NCI-H2196 treated with DMSO at 0.1 percent for 48 hours (cell line): ENCODE data around the gene KPNA1.
A peak's percentile ranks its signal among the peaks of the same experiment; 100 is the strongest.

Experiments
- DNase-seq: peaks from one replicate; lab custom pipeline; 2025; ENCODE audit not compliant: unreplicated experiment; lab: John Stamatoyannopoulos, UW

The KPNA1 gene

DNA sequence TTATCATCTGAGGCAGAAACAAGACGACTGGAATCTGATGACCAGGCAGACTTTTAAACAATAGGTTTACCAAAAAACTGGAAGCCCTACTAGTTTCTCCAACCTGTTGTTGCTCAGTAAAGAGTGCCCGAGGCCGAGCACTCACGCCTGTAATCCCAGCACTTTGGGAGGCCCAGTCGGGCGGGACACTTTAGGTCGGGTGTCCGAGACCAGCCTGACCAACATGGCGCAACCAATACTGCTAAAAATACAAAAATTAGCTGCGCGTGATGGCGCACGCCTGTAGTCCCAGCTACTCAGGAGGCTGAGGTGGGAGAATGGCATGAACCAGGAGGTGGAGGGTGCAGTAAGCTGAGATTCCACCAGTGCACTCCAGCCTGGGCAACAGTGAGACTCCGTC, 97.8 kb downstream of the KPNA1 start:
- DNase-seq = no peak

DNA sequence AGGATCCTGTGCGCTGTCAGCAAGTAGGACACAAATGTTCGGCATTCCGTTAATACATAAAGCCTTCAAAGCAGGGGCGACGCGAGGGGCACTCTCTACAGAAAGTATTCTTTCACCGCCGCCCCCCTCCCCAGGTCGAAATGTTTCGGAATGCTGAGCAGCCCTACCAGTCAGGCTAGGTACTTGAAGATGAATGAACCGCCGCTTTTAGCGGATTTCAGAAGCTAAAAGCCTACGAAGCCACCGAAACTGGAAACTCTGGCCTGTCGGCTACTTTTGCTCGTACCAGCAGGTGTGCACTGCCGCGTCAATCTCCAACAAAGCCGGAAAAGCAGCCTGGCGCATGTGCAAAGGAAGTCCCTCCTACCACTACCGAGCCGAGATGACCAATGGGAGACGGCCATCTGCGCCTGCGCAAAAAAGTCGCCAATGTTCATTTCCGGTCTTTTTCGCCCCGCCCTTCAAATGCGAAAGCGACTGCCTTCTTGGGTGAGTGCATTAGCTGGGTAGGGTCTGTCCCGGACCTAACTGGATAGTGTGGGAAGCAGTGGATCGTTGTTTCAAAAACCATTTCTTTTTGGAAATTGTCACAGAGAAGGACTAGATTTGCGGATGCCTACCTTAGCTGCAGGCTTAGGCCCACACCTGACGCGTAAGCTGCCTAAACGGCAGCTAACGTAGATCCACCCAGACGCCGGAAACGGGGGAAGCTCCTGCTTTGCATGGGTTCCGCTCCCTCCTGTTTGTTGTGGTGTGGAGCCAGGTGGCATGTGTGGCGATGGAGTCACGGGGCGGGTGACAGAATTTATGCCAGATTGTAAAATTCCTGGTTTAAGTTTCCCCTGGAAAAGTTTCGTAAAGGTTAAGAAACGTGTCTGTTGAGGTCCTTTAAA, 98.7 kb downstream of the KPNA1 start, which contains the start of gene WDR5B:
WDR5B (minus strand) TSS at position 301 of the 893 bp plus-strand sequence. CDS start 534 bp downstream, outside the sequence.
- no peak for DNase-seq

DNA sequence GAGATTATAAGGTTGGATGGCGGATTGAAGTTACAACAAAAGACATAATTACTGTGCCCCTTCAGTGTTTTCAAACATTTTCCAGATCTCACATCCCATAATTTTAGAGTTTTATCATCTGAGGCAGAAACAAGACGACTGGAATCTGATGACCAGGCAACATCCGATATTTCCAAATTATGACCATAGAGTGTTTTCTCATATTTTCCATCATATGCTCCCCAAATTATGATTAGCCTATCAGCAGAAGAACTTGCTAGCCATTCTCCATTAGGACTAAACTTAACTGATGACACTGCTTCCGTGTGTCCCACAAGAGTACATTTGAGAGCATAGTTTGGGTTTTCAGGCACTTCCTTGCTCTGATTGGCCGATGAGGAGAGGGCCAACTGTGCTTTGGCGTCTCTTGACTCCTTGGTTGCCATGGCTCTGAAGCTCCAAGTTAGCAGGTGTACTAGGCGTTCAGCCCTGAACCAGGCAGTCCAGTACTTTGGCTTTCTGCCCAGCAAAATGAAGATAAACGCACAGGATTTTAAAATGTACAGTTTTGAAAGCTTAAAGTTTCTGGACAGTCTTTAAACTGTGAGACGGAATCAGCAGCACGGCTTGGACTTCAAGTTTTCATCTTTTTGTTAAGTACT, 99.5 kb downstream of the KPNA1 start:
- DNase-seq = no peak

DNA sequence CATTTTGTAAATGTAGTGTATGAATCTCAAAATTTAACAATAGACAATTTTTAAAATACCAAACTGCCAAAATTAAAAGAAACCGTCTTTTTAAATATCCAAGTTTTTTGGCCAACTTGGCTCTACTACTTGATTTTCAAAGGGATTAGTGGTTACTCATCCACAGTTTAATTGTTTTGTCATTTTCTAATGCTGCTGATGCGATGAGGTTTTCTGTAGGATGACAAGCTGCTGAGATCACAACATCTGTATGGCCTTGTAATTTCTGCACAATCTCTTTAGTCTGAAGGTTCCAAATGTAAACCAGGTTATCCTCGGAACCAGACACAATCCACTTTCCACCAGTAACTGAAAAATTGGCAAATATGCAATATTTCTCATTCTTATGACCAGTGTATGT, 100.3 kb downstream of the KPNA1 start:
- DNase-seq = no peak

DNA sequence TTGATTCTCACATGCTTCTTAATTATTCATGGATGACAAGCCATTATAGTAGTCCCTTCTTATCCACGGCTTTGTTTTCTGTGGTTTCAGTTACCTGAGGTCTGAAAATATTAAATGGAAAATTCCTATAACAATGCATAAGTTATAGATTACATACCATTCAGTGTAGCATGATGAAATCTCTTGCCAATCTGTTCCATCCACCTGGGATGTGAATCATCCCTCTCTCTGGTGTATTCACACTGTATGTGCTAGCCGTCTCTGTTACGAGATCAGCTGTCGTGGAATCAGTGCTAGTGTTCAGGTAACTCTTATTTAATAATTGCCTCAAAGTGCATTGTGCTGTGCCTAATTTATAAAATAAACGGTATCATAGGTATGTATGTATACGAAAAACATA, 104.1 kb downstream of the KPNA1 start:
- DNase-seq = no peak

DNA sequence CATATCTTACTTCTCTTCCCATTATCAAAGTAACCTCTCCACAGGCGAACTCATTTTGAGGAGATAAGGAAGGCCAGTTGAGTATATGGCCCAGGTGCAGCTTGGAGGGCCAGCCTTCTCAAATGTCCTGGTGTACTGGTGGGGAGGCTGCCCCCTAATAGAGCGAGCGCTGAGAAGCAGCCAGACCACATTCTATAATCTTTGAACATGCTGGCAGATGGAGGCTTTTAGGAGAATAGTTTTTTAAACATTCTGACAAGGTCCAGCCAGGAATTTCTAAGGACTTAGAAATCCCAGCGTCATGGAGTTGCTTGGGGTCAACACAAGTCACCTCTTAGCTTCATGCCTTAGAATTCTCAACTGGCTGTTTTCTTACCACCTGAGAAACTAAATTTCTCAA, 104.6 kb downstream of the KPNA1 start:
- no peak for DNase-seq

DNA sequence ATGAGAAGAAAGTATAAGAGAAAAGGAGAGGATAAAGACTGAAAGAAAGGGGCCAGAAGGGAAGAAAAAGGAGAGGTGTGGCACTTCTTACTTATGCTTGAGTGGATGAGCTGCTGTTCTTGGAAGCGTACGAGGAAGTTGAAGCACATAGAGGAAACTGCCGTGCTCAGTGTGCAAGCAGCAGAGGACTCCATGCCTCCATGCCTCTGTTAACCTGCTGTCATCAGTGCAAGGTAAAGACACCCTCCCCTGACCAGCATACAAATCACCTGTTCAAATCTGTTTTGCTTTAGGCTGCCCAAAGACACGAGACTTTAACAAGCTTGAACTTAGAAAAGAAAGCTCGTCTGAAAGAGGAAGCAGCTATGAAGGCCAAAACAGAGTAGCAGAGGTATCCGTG, 105.3 kb downstream of the KPNA1 start:
- DNase-seq = no peak

DNA sequence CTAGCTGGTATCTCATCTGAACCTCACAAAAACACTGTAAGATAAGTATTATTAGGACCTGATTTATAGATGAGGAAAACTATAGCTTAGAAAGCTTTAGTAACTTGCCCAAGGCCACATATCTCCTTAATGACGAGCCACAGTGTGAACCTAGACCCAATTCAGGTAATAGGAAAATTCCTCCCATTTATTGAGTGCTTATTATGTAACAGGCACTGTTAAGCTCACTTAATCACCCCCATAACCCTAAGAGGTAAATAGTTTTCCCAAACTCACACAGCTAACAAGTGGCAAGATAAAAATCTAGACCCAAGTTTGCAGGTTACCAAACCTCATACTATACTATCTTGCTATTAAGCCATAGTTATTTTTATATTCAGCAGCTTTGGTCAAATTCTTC, 106.8 kb downstream of the KPNA1 start:
- DNase-seq = no peak

DNA sequence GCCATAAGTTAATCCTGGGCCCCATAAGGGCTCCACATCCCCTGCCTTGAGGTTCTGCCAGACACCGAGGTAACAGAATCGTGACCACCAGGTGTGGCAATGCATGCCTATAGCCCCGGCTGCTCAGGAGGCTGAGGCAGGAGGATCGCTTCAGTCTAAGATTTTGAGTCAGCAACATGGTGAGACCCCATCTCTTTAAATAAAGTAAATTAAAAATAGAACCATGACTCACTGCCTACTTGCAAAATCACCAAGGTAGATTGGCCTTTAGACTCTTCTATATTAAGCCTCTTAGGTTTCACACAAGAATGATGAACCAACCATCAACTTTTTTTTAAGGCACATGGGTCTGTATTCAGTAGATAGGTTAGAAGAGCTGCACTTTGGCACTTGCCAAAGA, 108.5 kb downstream of the KPNA1 start:
- no peak for DNase-seq

DNA sequence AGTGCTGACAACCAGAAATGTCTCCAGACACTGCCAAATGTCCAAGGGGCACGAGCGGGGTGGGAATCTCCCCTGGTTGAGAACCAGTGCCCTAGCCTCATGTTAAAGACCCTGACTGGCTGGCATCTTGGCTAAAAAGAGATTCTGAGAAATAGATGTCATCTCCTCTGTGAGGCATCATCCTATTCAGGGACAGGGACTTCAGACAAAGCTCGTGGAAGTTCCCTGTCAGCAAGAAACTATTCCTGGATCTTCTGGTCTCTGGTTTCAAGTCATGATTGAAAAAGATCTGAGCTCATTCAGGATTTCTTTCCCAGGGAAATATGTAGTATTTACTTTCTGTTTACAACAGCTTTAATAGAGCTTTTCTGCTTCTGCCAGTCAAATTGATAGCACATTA, 109.7 kb downstream of the KPNA1 start:
- no peak for DNase-seq

DNA sequence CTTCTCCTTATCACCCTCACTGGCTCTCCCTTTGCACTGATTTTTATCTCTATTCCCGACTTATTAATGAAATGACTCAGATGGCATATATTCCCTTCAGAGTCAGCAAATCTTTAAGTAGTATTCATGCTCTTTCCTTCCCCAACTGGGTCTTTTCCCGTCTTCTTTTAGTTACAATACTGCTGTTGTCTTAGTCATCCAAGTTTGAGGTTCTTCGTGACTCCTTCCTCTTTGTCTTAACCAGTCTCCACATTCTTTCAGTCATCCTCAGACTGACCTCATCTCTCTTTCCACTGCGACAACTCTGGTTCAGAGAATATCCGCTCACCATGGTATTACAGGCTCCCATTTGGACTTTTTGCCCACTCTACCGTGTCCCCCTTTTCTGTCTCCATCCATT, 111.2 kb downstream of the KPNA1 start:
- no peak for DNase-seq

DNA sequence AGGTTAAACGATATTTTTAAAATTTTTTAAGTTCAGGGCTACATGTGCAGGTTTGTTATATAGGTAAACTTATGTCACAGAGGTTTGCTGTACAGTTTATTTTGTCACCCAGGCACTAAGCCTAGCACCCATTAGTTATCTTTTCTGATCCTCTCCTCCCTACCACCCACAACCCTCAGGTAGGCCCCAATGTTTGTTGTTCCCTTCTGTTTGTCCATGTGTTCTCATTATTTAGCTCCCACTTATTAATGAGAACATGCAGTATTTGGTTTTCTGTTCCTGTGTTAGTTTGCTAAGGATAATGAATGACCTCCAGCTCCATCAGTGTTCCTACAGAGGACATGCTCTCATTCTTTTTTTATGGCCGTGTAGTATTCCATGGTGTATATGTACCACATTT, 115.8 kb downstream of the KPNA1 start:
- DNase-seq = no peak

DNA sequence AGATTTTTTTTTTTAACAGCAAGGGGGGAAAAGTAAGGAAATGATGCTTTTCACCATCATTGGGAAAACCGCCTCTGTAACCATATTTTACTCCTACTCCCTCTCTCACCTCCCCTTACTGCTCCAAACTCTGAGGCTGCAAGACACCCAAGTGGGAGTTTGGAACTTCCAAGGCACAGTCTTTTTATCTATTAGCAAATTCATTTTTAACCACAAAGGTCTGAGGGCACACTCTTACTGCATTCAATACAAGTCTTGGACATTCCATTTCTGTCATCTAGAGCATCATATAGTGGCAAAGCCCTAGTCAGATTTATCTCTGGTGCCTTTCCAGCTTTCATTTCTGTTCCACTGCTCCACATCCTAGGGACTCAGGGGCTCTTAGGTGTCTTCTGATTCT, 117.5 kb downstream of the KPNA1 start:
- no peak for DNase-seq

DNA sequence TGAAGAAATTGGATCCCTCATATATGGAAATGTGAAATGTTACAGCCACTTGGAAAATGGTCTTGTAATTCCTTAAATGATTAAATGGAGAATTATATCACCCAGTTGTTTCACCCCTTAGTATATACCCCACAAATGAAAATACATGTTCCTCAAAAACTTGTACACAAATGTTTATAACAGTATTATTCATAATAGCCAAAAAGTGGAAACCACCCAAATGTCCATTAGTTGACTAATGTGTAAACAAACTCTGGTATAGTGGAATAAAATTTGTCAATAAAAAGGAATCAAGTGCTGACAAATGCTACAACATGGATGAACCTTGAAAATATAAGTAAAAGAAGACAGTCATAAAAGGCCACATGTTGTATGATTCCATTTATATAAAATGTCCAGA, 118.2 kb downstream of the KPNA1 start:
- no peak for DNase-seq

DNA sequence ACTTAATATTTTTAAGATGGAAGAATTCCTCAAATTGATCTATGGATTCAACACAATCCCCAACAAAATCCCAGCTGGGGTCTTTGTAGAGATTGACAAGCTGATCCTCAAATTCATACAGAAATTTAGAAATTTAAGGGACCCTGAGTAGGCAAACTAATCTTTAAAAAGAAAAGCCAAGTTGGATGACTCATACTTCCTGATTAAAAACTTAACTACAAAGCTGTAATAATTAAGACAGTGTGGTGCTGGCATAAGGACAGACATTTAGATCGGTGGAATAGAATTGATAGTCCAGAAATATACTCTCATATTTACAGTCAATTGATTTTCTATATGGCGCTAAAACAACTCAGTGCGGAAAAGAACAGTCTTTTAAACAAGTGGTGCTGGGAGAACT, 119.2 kb downstream of the KPNA1 start:
- no peak for DNase-seq

DNA sequence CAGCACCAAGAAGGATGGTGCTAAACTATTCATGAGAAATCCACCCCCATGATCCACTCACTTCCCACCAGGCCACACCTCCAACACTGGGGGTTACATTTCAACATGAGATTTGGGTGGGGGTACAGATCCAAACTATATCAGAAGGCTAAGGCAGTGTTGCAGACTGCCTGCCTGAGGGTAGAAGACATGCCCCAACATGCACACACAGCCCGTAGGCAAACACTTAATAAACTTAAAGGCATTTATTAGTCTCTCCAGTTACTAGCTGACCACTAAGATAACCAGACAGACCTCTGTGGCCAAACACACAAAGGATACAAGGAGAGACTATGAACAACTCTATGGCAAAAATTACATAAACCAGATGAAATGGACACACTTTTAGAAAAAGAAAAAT, 120.6 kb downstream of the KPNA1 start:
- DNase-seq = no peak

DNA sequence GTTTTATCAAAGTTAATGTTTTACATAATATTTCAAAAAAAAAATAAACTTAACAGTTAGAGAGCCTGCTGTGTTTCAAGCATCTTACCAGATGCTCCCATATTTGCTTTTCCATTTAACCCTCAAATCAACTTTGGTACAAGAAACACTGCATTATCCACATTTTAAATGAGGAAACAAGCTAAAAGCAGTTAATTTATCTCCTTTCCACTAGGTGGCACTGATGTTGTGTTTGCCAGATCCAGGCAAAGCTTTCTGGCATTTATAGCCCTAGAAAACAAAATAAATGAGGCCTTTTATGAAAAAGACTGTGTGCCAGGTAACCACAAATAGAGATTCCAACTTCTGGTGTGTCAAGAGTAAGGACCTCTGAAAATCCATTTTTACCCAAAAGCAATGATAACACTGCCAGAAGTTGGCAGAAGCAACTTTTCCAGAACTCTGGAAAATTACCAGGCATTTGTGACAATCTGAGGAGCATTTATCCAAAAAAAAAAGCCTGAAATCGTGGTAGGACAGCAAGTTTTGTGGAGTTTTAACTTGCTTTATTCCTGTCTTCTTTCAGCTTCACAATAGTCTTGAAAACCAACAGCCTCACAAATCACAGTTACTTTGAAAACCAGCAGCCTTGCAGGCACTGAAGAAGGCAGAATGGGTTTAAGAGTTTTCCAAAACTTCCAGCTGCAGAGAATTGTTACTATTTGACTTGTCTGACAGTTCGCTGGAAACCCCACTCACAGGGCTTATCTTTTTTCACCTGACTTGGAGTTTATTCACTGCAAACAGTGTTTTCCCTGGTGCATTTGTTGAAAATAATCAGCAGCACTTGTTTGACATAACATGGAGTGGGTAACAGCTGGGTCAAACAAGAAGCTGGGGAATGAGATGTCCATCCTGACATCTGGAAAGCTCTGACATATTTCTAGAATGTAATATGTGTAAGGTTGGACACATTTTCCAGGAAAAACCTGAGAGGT, 121.6 kb downstream of the KPNA1 start:
- DNase-seq = peak; percentile 70

DNA sequence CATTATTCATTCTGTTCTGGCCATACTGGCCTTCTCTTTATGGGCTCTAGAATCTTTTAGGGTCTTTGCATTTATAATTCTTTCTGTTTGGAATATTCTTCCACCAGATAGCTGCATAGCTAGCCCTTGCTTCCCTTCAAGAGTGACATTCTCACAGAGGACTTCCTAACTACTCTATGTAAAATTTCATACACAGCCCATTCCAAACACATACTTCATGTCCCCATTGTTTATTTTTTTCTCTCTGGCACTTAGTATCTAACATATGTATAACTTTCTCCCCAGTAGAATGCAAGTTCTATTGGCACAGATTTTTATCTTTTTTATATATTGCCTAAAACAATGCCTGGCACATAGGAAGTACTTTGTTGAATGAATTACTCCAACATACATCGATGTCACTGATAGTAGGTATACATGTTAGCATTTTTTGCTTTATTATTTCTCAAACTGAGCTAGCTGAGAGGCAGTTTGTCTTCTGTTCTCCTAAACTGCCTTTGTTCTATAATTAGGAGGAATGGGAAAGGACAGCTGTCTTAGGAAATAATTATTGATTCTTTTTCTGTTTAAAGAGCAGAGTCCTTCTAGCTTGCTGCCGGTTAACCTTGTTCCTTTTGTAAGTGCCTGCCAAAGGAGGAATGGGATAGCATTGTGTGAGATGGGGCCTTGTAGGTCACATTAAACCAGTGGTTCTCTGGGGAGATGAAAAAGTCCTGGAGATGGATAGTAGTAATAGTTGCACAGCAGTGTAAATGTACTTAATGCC, 122.9 kb downstream of the KPNA1 start:
- no peak for DNase-seq

DNA sequence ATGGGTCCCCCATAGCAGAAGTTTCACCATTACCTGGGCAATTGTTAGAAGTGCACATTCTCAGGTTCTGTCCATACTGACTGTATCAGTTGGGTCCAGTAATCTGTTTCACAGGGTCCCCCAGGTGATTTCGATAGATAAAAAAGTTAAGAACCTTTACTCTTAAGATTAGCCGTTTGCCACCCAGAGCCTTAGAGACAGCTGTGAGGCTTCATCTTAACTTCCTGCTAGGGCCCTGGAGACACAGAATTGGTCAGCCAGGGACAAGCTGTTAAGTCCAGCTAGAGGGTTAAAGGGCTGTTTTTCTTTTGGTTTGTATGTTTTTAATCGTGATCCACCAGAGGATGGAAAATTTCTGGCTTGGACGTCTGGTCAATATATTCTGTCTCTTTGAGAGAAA, 124.1 kb downstream of the KPNA1 start:
- DNase-seq = no peak

DNA sequence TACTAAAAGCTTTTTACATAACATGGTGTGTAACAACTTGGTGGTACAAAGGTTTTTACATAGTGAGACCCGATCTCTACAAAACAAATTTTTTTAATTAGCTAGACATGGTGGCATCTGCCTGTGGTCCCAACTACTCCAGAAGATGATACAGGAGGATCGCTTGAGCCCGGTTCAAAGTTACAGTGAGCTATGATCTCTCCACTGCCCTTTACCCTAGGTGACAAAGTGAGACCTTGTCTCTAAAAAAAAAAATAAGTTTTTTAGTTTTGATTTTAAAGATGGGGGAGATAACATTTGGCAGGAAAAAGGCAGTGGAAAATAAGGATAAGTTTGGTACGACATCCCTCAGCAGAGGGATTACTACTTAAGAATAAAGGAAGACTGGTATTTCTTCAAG, 124.8 kb downstream of the KPNA1 start:
- no peak for DNase-seq

DNA sequence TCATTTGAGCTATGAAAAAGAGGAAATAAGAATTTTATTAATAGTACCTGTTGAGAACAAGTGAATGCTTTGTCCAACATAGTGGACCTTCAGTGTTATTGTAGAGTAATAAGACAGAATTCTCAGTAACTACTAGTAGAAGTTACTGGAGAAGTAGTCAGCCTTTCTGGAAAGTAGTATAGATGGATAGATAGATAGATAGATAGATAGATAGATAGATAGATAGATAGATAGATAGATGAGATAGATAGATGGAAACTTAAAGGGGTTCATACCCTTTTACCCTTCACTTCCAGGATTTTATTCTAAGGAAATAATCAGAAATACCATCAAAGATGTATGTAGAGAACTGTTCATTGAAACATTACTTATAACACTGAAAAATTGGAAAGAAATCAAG, 125.5 kb downstream of the KPNA1 start:
- no peak for DNase-seq
